ENCODE results near the gene RFX2.

Gene RFX2

DNA sequence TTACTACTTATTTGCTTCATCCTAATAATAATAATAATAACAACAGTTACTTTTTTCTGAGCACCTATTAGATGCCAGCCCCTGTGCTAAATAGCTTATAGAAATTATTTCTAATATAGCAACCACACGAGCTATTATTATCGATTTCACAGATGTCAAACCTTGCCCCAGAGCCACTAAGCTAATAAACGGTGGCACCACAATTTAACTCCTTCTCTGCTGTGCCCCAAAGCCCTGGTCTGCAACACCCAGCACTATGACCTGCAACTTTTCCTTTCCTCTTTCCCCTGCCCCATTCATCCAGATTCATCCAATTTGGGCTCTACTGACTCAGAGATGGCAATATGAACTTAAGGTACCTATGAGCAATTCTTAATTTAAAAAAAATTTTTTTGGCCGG, 6.4 kb downstream of the RFX2 start:
- no peak for DNase-seq (ENCODE audit: low read depth)

DNA sequence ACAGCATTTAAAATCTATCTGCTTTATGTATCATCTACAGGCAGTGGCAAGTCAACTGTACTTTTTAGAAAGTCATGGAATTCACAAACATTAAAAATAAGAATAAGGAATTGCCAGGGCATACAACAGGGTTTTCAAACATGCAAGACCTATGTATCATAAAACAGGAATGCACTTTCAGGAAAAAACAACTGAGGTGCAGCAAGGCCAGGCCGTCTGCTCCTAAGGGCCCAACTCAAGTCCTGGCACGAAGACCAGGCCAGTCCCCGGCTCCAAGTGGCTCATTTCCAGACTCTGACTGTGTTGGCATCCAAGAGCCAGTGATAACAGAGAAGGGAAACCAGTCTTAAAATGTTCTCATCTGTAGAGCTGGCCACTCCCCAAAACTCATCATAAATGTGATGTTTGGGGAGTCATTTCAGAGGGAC, 7.1 kb downstream of the RFX2 start:
- DNase-seq (ENCODE audit: low read depth), result peak; percentile 79

DNA sequence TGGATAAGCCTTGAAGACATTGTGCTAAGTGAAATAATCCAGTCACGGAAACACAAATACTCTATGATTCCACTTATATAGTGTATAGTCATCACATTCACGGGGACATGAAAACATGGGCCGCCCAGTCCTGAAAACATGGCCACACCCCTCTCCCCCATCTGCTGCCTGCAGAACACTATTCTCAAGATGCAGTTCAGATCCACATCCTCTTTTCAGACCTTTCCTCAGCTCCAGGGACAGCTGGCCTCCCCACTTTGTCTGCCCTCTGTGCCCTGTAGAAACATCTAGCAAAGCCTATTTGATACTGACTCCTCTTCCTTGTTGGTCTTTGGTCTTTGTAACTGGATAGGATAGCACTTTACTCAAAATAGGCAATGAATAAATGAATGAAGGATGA, 8.3 kb downstream of the RFX2 start:
- DNase-seq (ENCODE audit: low read depth), result no peak

DNA sequence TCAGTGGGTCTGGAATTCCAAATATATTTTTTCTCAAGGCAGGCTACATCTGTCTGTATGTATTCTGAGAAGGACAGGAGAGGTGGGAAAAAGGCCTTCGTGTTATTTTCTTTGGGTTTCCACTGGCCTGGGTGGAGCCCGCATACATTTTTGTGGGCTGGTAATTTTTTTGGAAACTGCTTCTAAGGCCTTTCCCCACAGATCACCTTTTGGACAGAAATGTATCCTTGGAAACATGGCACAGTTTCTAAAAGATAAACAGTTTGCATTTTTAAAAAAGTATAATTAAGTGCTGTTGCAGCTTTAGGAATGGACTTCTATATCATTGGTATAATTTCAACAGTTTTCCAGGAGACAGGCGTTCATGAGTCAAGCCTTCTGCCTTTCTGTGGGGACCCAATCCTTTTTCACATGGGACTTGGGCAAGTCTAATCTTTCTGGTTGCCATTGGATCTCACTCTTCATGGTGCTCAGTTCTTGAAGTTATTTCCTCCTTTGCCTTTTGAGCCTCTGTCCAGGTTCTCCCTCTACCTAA, 8.9 kb downstream of the RFX2 start:
- DNase-seq (ENCODE audit: low read depth), result no peak

DNA sequence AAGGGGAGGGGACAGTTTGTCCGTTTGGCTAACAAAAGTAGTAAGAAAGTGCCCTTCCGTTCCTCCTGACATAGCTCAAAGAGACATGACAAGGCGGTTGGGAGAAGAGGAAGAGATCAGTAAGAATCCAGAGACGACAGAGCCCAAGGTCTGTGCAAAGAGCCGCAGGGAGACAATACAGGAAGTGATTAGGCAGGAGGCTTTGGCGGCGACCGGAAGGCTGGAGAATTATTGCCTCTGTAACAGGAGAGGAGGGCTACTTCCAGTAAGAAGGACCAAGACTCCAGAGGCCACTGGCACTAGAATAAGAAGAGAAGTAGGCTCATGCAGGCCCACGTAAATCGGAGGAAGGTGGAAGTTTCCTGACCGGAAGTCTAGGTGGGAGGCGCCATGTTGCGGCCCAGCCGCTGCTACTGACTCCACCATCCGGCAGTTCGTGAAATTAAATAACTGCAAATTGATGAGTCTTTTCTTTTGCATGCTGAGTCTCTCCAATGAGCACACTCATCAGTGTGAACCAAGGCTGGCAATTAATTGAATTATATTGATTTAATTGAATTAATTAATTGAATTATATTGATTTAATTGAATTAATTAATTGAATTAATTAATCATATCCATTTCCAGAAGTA, 9.9 kb downstream of the RFX2 start:
- no peak for DNase-seq (ENCODE audit: low read depth)

GRCh38 chr19:6099599-6099998, 10.7 kb downstream of the RFX2 start:
- DNase-seq (ENCODE audit: low read depth), result no peak

- no peak for DNase-seq (ENCODE audit: low read depth)
These were observed 11.3 kb downstream of the RFX2 start for GRCh38 chr19:6099033-6099432.

GRCh38 chr19:6098574-6098973, 11.7 kb downstream of the RFX2 start:
- no peak for DNase-seq (ENCODE audit: low read depth)

- no peak for DNase-seq (ENCODE audit: low read depth)
These were observed 12.4 kb downstream of the RFX2 start for GRCh38 chr19:6097911-6098310.

GRCh38 chr19:6095760-6096159, 14.5 kb downstream of the RFX2 start:
- no peak for DNase-seq (ENCODE audit: low read depth)

DNA sequence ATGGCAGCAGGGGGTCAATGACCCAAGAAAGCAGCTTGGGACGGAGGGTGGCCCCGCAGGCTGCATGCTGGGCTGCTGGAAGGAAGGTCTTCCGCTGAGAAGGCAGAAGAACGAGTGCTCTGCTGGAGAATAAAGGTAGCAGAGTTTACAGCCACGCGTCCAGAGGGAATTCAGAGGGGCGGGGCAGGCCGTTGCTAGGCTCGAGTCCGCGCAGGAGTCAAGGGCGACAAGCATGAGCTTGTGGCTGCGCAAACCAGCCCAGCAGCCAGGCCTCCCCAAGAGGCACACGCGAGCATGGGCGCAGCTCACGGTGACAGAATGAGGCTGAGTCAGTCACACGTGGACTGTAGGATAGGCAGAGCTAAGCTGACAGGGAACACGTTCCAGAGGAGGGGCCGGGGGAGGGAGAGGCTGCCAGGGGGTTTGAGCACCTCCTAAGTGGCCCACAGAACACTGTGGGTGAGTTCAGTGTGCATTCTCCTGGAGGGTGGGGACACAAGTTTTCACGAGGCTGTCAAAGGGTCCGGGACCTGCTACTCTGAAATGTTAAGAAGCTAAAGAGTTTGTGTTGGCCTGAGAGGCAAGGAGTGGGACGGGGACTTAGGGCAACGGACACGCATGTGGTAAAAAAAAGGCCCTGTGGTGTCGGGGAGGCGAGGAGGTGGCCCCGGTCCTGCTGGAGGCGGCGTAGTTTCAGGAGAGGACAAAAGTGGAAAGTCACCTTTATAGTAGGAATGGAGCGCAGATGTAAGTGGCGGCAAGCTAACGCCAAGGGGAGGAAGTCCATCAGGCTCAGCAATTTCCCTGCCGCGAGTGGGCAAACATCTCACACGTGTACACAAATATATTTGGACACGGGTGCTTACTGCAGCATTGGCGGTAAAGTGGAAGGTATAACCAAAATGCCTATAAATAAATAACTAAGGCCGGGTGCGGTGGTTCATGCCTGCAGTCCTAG, 17.7 kb downstream of the RFX2 start:
- no peak for DNase-seq (ENCODE audit: low read depth)

DNA sequence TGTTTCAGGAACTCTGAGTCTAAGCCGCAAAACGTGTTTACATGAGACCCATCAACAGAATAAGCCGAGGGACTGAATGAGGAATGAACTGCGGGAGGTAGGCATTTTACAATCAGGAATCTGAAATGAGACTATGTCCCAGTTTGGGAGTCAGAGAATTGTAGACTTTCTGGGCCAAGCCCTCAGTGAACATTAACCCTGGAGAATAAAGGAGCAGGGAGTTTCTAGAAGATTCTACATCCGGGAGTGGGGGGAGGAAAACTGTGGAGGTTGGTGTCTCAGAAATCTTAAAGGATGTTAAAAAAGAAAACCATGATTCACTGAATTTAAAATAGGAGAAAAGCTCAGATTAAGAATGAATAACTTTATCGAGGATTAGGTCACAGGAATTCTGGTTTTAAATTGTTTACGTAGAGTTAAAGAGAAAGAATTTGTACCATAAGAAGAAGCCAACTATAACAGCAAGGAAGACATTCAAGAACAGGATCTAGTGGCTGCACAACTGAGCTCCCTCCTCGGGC, 18.5 kb downstream of the RFX2 start:
- no peak for DNase-seq (ENCODE audit: low read depth)

- no peak for DNase-seq (ENCODE audit: low read depth)
These were observed 19.7 kb downstream of the RFX2 start for GRCh38 chr19:6090634-6091033.

- no peak for DNase-seq (ENCODE audit: low read depth)
These were observed 21.7 kb downstream of the RFX2 start for GRCh38 chr19:6088602-6089049.

- DNase-seq (ENCODE audit: low read depth), result no peak
These were observed 23.2 kb downstream of the RFX2 start for GRCh38 chr19:6087074-6087571.

DNA sequence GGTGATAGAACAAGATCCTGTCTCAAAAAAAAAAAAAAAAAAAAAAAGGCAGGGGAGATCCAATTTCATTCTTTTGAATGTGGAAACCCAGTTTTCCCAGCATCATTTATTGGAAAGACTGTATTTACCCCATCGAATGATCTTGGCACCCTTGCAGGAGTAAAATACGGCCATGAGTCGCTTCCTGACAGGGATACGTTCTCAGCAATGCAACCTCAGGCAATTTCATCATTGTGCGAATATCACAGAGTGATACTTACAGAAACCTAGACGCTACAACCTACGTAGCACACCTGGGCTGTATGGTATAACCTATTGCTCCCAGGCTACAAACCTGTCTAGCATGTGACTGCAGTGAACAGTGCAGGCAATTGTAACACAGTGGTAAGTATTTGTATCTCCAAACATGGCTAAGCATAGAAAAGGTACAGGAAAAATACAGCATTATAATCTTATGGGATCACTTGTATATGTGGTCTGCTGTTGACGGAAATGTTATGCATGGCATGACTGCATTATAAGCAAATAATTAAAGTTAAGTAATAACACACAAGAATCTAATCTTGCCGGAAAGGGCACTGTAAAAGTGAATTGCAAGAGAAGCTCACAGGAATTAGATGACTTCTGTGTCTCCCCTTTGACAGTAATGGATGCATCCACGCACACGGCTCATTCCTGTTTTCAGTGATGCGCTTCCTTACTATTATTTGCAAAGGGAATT, 24.1 kb downstream of the RFX2 start:
- no peak for DNase-seq (ENCODE audit: low read depth)

DNA sequence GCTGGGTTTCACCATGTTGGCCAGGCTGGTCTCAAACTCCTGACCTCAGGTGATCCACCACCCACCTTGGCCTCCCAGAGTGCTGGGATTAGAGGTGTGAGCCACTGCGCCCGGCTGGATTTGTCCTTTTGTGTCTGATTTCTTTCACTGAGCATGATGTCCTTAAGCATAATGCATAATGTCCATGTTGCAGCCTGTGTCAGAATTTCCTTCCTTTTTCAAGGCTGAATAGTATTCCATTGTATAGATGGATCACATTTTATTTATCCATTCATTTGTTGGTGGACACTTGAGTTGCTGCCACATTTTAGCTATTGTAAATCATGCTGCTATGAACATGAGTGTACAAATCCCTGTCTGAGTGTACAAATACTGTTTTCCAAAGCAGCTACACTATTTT, 25.5 kb downstream of the RFX2 start:
- DNase-seq (ENCODE audit: low read depth), result no peak

- DNase-seq (ENCODE audit: low read depth), result no peak
These were observed 31.2 kb downstream of the RFX2 start for GRCh38 chr19:6079107-6079506.

- no peak for DNase-seq (ENCODE audit: low read depth)
These were observed 32.2 kb downstream of the RFX2 start for GRCh38 chr19:6078068-6078467.

- DNase-seq (ENCODE audit: low read depth), result peak; percentile 77
These were observed 33.4 kb downstream of the RFX2 start for GRCh38 chr19:6076675-6077463.

- DNase-seq (ENCODE audit: low read depth), result no peak
These were observed 34.0 kb downstream of the RFX2 start for GRCh38 chr19:6076291-6076665.

Measured in HS-5 (cell line).